NCI-H128 (cell line): ENCODE measurements around the gene ACIN1.

Experiments
- DNase-seq: peaks from one replicate; lab custom pipeline; 2025; ENCODE audit not compliant: unreplicated experiment; lab: John Stamatoyannopoulos, UW

The ACIN1 gene

GRCh38 chr14:23086565-23086964 is 8.4 kb downstream of the ACIN1 start:
- DNase-seq: no peak

DNA sequence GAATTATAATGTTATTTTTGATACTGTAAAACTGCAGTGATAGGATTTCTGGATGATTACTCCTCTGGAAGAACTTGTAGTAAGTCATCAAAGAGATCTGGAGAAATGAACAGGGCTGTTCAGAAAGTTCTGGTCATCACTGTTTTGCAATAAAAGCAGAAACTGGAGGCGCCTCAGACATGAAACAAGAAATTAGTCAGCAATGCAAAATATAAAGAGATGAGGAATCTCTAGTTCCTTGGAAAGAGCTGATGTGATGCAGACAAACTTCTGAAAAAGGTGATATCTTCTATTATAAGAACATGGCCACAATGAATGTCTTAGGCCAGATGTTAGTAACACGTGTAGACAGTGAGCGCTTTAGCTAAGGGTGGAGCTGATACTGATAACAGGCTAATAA is 9.5 kb downstream of the ACIN1 start:
- no peak for DNase-seq

DNA sequence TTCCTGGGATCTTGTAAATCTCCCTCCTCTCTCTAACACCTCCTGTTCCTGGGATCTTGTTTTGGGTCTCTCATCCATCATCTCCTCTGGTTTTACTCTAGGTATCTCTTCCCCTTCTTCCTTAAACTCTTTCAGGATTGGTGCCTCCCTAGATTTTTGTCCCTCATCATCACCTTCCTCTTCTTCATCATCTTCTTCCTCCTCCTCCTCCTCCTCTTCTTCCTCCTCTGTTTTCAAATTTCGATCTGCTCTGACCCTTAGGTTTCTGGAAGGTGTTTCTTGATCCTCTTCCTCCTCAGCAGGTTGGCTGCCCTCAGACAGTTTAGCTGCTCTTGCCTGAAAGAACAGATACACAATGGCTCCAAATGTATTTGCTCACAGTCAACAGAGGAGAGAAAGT is 14.5 kb downstream of the ACIN1 start:
- DNase-seq: no peak

DNA sequence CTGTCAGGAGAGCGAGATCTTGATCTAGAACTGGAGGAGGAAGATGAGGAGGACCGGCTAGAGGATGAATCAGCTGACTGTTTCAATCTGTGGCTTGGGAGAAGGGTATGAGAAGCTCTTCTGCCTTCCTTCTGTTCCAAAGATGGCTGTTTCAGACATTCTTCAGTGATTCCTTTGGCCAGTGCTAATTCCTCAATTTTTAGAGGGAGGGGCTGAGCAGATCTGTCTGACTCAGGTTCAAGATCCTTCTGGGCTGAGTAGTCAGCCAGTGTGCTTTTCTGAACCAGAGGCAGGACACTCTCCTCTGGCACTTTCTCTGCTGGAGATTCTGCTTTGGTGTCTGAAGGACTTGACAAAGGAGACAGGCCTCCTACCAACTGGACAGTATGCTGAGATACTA is 15.2 kb downstream of the ACIN1 start:
- no peak for DNase-seq

DNA sequence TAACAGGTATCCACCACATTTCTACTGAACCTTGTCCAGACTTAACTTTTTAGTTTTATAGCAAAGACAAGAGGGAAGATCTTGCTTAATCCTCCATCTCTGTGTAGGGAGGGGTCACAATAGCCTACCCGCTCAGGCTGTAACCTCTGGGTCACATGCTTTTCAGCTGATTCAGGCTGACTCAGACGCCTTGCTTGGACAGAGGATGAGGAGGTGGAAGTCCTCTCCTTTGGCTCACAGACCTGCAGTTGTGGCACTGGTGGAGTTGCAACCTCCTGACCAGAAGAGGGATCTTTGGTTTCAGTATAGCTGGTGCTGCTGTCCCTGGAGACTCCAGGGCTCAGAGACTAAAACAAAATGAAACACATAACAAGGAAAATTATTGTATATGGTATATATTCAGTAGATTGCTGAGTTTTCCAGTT is 16.2 kb downstream of the ACIN1 start:
- no peak for DNase-seq

GRCh38 chr14:23077962-23078361 is 17.0 kb downstream of the ACIN1 start:
- no peak for DNase-seq

DNA sequence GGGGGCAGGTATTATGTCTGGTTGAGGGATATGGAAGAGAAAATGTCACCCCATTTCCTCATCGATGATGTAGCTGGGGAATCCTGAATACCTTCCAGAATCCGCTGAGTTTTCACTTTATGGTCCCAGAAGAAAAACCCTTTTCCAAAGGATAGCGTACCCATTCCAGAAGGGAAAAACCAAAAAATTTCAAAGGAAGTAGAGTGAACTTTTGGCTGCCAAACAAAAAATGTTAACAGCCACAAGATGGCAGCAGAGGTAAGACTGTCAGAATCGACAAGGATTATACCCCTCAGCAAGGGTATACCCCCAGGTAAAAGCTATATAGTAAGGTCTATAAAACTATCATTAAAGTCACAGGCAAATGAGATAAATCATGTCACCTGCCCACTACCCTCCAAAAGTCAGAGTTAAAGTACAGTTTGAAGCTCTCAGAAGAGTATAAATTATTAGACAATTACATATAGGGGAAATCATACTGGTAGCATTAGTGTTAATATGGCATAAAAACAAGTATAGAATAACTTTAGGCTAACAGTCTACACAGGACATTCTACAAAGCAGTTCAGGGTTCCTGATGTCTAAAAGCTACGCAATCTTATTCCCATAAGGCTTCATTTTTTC is 18.0 kb downstream of the ACIN1 start:
- DNase-seq: no peak

- DNase-seq: no peak
Observed at GRCh38 chr14:23074906-23075305, 20.0 kb downstream of the ACIN1 start.

DNA sequence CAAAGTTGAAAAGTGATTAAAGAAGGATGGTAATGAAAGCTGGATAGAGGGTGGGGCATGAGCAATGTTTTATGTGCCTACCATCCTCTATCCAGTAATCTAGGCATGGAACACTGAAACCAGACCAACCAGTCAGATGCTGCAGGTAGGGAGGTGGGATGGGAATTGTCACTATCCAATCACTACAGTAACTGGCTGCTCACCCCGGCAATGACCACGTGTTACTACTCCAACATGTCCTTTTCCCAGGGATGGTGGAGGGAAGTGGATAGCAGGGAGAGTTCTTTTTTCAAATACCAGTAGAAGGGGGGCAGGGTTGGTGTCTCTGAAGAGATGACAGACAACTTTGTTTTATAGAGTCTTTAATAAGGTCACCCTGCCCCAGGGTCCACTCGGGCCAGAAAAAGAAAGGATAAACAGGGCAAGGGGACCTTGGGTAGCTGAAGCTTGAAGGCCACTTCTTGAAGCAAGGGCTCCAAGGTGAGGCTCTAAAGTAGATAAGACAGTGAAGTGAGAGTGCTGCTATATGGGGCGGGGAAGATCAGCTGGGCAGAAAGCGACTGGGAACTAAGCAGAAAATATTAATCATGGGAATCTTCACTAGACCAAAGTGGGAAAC is 22.9 kb downstream of the ACIN1 start:
- DNase-seq: no peak

DNA sequence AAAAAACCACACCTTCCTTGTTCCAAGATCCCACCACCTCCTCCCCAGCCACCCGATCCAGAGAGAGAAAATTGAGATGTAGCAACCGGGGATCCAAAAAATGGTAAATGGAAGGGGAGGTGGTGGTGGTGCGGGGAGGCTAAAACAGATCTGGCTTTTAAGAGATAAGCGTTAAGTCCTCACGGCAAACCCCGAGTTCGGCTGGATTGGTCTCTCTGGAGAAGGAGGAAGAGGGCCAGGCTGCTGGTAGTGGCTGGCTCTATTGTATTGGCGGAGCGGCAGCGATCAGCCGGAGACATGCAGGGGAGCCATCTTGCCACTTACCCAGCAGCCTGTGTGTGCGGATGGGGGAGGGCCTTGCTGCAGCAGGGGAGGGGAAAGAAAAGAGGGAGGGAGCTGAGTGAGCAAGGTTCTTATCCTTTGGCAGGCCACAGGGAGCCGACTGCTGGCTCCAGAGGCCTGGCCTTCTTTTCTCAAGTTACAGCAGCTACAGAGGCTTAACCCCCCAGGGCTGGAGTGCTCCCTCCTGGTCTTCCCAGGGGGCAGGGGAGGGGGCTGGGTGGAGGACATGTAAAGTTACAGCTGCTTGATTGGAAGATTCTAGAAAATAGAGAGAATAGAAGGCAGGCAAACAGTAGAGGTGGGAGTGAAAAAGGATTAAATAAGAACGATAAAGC is 23.6 kb downstream of the ACIN1 start:
- DNase-seq: no peak

- no peak for DNase-seq
Observed at GRCh38 chr14:23070262-23071129, 24.4 kb downstream of the ACIN1 start.

GRCh38 chr14:23069413-23069806 is 25.5 kb downstream of the ACIN1 start:
- DNase-seq: no peak

DNA sequence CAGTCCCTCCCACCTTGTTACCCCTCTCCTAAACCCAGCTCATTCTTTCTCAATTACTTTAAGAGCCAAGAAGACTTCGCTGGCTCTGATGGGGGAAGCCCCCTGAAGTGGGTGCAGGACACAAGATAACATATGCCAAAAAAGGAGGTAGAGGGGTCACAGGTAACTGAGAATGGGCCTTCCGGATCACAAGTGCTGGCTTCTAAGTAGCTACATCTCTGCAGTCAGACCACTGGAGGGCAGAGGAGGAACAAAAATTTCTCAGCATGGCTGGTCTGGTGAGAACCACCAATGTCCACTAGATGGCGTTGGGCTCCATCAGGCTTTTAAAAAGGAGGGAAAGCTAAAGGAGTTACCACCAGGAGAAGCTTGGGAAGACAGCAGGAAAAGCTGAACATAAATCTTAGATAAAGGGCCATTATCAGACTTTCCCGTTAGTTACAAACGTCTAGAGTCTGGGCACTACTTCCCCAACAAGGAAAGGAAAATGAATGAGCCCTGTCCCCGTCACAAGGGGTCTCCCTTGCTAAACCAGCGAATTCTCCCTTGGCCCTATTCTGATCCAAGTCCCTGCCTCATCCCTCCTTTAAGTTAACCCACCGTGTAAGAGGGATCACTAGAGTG is 26.0 kb downstream of the ACIN1 start:
- no peak for DNase-seq

DNA sequence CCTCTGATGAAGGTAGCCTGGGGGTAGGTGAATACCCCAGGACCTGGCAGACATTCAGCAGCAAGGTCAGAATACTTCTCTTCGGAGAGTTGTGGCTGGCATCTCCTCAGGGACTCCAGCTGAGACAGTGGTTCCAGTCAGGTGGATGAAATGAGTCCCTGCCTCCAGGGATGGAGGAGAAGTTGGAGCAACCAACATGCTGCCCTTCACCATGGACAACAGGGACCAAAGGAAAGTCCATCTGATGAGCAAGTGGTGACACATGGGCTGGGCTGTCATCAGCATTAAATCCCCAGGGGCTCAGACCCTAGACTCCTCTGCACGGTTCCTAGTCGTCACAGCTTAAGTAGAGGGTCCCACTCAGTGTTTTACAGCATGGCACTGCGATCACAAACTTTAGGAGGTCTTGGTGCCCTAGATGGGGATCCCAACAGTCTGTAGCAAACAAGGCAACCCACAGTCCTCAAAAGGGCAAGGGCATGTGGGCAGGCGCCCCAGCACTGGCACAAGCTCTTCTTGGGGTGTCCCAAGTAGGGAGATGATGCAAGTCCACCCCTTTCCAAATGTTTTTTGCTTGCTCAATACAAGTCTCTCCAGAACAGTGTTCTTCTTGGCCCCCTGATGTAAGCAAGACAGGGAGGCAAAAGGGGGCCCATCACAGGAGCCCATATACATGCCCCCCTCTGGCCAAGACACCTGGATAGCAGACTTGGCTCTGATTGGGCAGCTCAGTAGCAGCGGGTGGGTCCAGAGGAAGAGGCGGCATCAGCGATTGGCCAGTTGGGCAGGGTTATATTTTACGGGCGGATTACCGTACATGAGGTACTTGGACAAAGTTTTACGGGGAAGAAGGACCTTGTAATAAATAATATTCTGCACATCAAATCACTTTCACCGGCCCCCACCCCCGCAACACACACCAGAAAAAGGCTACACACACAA is 26.8 kb downstream of the ACIN1 start:
- DNase-seq: no peak

DNA sequence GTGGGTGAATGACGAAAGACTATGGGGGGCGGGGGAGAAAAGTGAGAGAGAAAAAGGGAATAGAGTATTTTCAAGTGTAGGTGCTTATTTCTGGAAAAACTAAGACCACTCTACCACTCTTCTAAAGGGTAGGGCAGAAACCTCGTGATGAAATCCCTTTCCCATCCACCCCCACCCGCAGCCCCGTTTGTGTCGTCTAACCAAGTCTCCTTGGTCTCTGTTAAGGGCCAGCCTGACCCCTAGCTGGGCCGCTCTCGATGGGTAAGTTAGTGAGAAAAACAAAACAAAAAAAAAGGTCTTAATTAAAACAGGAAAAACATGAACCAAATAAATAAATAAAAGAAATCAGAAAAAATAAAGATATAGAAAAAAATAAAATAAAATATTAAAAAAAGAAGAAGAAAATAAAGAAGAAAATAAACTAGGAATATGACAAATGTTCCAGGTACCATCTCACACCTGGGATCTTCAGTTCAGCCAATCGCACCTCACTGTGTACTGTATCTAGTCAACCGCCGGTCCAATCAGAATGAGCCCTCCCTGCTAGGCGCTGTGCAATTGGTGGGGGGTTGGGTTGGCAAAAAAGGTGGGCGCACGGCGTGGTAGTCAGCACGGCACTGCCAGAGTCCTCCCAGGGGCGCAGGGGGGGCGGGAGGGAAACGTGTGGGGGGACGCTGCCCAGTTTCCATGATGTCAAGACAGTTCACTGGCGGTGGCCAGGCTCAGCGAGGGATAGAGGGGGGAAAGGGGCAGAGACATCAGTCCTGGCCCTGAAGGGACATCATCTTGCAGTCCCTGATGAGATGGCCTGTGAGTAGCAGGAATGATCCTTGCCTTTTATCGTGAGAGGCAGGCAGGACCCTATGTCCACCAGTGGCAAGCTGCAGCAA is 27.8 kb downstream of the ACIN1 start:
- no peak for DNase-seq

GRCh38 chr14:23066368-23066767 is 28.6 kb downstream of the ACIN1 start:
- no peak for DNase-seq

DNA sequence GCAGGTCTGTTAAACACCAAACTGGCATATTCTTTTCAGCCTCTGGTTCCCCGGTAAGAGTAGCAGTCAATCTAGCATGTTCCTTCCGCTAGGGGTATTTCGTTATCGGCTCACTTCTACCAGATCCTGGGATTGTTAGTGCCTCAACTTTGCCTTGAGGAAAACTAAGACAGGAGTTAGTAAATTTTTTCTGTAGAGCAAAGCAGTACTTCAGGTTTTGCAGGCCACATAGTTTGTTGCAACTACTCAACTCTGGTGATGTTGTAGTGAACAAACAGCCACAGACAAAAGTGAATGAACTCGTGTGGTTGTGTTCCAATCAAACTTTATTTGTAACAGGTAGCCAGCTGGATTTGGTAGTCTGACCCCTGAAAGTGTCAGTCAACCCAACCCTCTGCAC is 31.3 kb downstream of the ACIN1 start:
- no peak for DNase-seq

- no peak for DNase-seq
Observed at GRCh38 chr14:23062002-23062401, 32.9 kb downstream of the ACIN1 start.
